GM12878 (cell line): ENCODE measurements around the gene CELF2.

Source experiments
- BACH1 ChIP-seq: fragments of 450-650 bp; IDR thresholded peaks from 2 replicates; pipeline ENCODE4 v1.6.1; 2017; ENCODE audit warnings: mild to moderate bottlenecking, borderline replicate concordance
- BCLAF1 ChIP-seq: fragments of 450-650 bp; IDR thresholded peaks from 2 replicates; pipeline ENCODE4 v1.6.1; 2017; ENCODE audit warnings: antibody characterized with exemption, mild to moderate bottlenecking, moderate library complexity
- CREB1 ChIP-seq: IDR thresholded peaks from 2 replicates; pipeline ENCODE4 v1.6.1; 2012; ENCODE audit warnings: low read depth, mild to moderate bottlenecking, inconsistent platforms
- EZH2 ChIP-seq: IDR thresholded peaks from 2 replicates; pipeline ENCODE4 v1.6.1; 2012; ENCODE audit warnings: low read depth, mild to moderate bottlenecking, control low read depth, inconsistent platforms, low read length, borderline replicate concordance; ENCODE audit not compliant: control insufficient read depth
- NFIC ChIP-seq: IDR thresholded peaks from 2 replicates; pipeline ENCODE4 v1.6.1; 2012; ENCODE audit warnings: low read depth, mild to moderate bottlenecking, inconsistent platforms, low read length, moderate library complexity
- NFYA ChIP-seq: IDR thresholded peaks from 2 replicates; pipeline ENCODE4 v1.6.1; 2011; ENCODE audit warnings: low read depth, mild to moderate bottlenecking, low read length, improper control_type of control experiment, borderline replicate concordance
- POLR2A ChIP-seq: IDR thresholded peaks from 2 replicates; pipeline ENCODE4 v1.6.1; 2011; ENCODE audit warnings: low read depth, mild to moderate bottlenecking, low read length
- RAD21 ChIP-seq: IDR thresholded peaks from 2 replicates; pipeline ENCODE4 v1.6.1; 2011; ENCODE audit warnings: mild to moderate bottlenecking, low read depth, low read length, moderate library complexity; ENCODE audit not compliant: insufficient read depth
- RBBP5 ChIP-seq: fragments of 200-600 bp; sonication (generic); conservative IDR thresholded peaks from 2 replicates; pipeline ENCODE4 v1.6.1; 2016
- SMAD1 ChIP-seq: fragments of 450-650 bp; IDR thresholded peaks from 2 replicates; pipeline ENCODE4 v1.6.1; 2018; ENCODE audit warnings: mild to moderate bottlenecking, low read depth; ENCODE audit not compliant: partially characterized antibody
- ZZZ3 ChIP-seq: IDR thresholded peaks from 2 replicates; pipeline ENCODE4 v1.6.1; 2011; ENCODE audit warnings: low read depth; ENCODE audit not compliant: control insufficient read depth, insufficient read length
- TF ChIP-seq, protein P1 (sequence below), 3 experiments: IDR thresholded peaks in 2 of 3; conservative IDR thresholded peaks in 1 of 3; 2 replicates each; pipeline ENCODE4 v1.5.1; 2011; ENCODE audit warnings: low read depth in 3 of 3, low read length in 3 of 3, mild to moderate bottlenecking in 3 of 3, control low read depth in 2 of 3, moderate library complexity in 2 of 3, inconsistent platforms in 1 of 3, mixed read lengths in 1 of 3; ENCODE audit not compliant: control insufficient read depth in 2 of 3, insufficient read depth in 1 of 3; ENCODE audit errors: extremely low read depth in 1 of 3
- TF ChIP-seq, protein P2 (sequence below): IDR thresholded peaks from 2 replicates; pipeline ENCODE4 v1.6.1; 2012; ENCODE audit warnings: low read depth, low read length, improper control_type of control experiment
- TF ChIP-seq, protein P3 (sequence below): IDR thresholded peaks from 2 replicates; pipeline ENCODE4 v1.6.1; 2012; ENCODE audit warnings: mild to moderate bottlenecking, low read depth, low read length

DNA sequence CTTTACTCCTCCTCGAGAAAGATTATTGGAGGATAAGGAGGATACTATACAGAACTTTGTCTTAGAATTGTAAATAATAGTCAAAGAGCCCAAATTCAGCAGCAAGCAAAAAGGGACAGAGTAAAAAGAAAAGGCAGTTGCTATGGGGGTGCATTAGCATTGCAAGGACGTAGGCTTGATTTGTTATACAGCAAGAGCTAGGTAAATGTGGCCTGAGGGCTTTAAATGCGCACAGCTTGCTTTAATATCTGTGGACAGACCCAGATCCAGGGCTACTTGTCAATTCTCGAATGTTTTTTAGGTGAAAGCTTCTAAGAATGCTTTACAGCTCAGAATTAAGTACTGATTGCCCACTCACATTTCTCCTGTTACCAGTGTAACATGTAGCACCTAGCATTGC is 58.5 kb downstream of the CELF2 start:
- TF ChIP-seq EZH2: no peak
- no peak for TF ChIP-seq ZZZ3
- TF ChIP-seq CREB1: no peak
- TF ChIP-seq, protein P1, sequence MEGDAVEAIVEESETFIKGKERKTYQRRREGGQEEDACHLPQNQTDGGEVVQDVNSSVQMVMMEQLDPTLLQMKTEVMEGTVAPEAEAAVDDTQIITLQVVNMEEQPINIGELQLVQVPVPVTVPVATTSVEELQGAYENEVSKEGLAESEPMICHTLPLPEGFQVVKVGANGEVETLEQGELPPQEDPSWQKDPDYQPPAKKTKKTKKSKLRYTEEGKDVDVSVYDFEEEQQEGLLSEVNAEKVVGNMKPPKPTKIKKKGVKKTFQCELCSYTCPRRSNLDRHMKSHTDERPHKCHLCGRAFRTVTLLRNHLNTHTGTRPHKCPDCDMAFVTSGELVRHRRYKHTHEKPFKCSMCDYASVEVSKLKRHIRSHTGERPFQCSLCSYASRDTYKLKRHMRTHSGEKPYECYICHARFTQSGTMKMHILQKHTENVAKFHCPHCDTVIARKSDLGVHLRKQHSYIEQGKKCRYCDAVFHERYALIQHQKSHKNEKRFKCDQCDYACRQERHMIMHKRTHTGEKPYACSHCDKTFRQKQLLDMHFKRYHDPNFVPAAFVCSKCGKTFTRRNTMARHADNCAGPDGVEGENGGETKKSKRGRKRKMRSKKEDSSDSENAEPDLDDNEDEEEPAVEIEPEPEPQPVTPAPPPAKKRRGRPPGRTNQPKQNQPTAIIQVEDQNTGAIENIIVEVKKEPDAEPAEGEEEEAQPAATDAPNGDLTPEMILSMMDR (IDR thresholded peaks at IDR 0.05 in 2 of 3, conservative IDR thresholded peaks at IDR 0.05 in 1 of 3; ENCODE audit: control insufficient read depth in 2 of 3, extremely low read depth in 1 of 3, insufficient read depth in 1 of 3, low read depth in 3 of 3, low read length in 3 of 3): no peak
- TF ChIP-seq, protein P2, sequence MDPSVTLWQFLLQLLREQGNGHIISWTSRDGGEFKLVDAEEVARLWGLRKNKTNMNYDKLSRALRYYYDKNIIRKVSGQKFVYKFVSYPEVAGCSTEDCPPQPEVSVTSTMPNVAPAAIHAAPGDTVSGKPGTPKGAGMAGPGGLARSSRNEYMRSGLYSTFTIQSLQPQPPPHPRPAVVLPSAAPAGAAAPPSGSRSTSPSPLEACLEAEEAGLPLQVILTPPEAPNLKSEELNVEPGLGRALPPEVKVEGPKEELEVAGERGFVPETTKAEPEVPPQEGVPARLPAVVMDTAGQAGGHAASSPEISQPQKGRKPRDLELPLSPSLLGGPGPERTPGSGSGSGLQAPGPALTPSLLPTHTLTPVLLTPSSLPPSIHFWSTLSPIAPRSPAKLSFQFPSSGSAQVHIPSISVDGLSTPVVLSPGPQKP: no peak
- no peak for TF ChIP-seq NFIC
- TF ChIP-seq RAD21: no peak
- TF ChIP-seq, protein P3, sequence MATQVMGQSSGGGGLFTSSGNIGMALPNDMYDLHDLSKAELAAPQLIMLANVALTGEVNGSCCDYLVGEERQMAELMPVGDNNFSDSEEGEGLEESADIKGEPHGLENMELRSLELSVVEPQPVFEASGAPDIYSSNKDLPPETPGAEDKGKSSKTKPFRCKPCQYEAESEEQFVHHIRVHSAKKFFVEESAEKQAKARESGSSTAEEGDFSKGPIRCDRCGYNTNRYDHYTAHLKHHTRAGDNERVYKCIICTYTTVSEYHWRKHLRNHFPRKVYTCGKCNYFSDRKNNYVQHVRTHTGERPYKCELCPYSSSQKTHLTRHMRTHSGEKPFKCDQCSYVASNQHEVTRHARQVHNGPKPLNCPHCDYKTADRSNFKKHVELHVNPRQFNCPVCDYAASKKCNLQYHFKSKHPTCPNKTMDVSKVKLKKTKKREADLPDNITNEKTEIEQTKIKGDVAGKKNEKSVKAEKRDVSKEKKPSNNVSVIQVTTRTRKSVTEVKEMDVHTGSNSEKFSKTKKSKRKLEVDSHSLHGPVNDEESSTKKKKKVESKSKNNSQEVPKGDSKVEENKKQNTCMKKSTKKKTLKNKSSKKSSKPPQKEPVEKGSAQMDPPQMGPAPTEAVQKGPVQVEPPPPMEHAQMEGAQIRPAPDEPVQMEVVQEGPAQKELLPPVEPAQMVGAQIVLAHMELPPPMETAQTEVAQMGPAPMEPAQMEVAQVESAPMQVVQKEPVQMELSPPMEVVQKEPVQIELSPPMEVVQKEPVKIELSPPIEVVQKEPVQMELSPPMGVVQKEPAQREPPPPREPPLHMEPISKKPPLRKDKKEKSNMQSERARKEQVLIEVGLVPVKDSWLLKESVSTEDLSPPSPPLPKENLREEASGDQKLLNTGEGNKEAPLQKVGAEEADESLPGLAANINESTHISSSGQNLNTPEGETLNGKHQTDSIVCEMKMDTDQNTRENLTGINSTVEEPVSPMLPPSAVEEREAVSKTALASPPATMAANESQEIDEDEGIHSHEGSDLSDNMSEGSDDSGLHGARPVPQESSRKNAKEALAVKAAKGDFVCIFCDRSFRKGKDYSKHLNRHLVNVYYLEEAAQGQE: no peak
- TF ChIP-seq SMAD1: no peak
- TF ChIP-seq NFYA: no peak
- TF ChIP-seq POLR2A: no peak
- no peak for TF ChIP-seq BACH1
- TF ChIP-seq BCLAF1: no peak
- no peak for TF ChIP-seq RBBP5
